HG02610 (cell line): ENCODE results near the gene AFP.

Experiments used
- ATAC-seq: cut with Tn5 transposase; IDR thresholded peaks from one replicate; pipeline ENCODE4 v1.9.1; 2021; ENCODE audit warnings: mild to moderate bottlenecking, moderate library complexity; ENCODE audit not compliant: unreplicated experiment

The AFP gene

GRCh38 chr4:73456177-73457022, 20.4 kb downstream of the AFP start:
- no peak for ATAC-seq

GRCh38 chr4:73458184-73459047, 22.4 kb downstream of the AFP start:
- ATAC-seq, result no peak

- no peak for ATAC-seq
Measured at GRCh38 chr4:73459048-73459421, 23.0 kb downstream of the AFP start.

- no peak for ATAC-seq
Measured at GRCh38 chr4:73460913-73461522, 25.0 kb downstream of the AFP start.

- no peak for ATAC-seq
Measured at GRCh38 chr4:73468170-73468569, 32.1 kb downstream of the AFP start.

GRCh38 chr4:73470728-73471127, 34.7 kb downstream of the AFP start:
- no peak for ATAC-seq

GRCh38 chr4:73477176-73477575, 41.2 kb downstream of the AFP start:
- no peak for ATAC-seq

- no peak for ATAC-seq
Measured at GRCh38 chr4:73479323-73479722, 43.3 kb downstream of the AFP start.

GRCh38 chr4:73481358-73481757, 45.3 kb downstream of the AFP start, which contains the start of gene AFM:
AFM (plus strand) TSS chr4:73481745; CDS start chr4:73481776, 31 bp downstream.
- ATAC-seq, result no peak

- ATAC-seq, result no peak
Measured at GRCh38 chr4:73485085-73485484, 49.1 kb downstream of the AFP start.

GRCh38 chr4:73485596-73485995, 49.6 kb downstream of the AFP start:
- no peak for ATAC-seq

- no peak for ATAC-seq
Measured at GRCh38 chr4:73486497-73486896, 50.5 kb downstream of the AFP start.

GRCh38 chr4:73487233-73487632, 51.2 kb downstream of the AFP start:
- no peak for ATAC-seq

- no peak for ATAC-seq
Measured at GRCh38 chr4:73499996-73500765, 64.2 kb downstream of the AFP start.

GRCh38 chr4:73501664-73502265, 65.7 kb downstream of the AFP start:
- ATAC-seq, result no peak

GRCh38 chr4:73505567-73505966, 69.5 kb downstream of the AFP start:
- no peak for ATAC-seq
